Kidney capillary endothelial cell (primary cell): ENCODE measurements around the gene RORC.
"Not testable (repeated sequence)": the region's sequence is repeated elsewhere in the genome, so short reads cannot be mapped to it uniquely, and the experiment has no call there.

Experiments
- DNase-seq: peaks from one replicate; pipeline ENCODE4 v3.0.0-alpha.2; 2018; ENCODE audit warnings: low spot score

Gene RORC

GRCh38 chr1:151831605-151832004 is at the start of gene RORC:
Gene RORC, minus strand, starts transcription at chr1:151831802. Its CDS starts 38 bp downstream, at chr1:151831764.
- no peak for DNase-seq

GRCh38 chr1:151875419-151876097 is 44.0 kb upstream of the RORC start:
- no peak for DNase-seq

- not testable (repeated sequence) for DNase-seq
Measured at GRCh38 chr1:151872776-151873175, 41.2 kb upstream of the RORC start.

GRCh38 chr1:151871284-151872030 is 39.9 kb upstream of the RORC start:
- DNase-seq: no peak

- no peak for DNase-seq
Measured at GRCh38 chr1:151868486-151868885, 36.9 kb upstream of the RORC start.

- DNase-seq: no peak
Measured at GRCh38 chr1:151867765-151868411, 36.3 kb upstream of the RORC start.

- no peak for DNase-seq
Measured at GRCh38 chr1:151867321-151867720, 35.7 kb upstream of the RORC start.

GRCh38 chr1:151864411-151864810 is 32.8 kb upstream of the RORC start:
- no peak for DNase-seq

- no peak for DNase-seq
Measured at GRCh38 chr1:151862604-151863003, 31.0 kb upstream of the RORC start.

GRCh38 chr1:151860504-151861187 is 29.0 kb upstream of the RORC start:
- DNase-seq: no peak

- DNase-seq: no peak
Measured at GRCh38 chr1:151859891-151860293, 28.3 kb upstream of the RORC start.

- DNase-seq: no peak
Measured at GRCh38 chr1:151858886-151859665, 27.5 kb upstream of the RORC start.

- no peak for DNase-seq
Measured at GRCh38 chr1:151858030-151858746, 26.6 kb upstream of the RORC start.

- DNase-seq: no peak
Measured at GRCh38 chr1:151855933-151856332, 24.3 kb upstream of the RORC start.

- DNase-seq: not testable (repeated sequence)
Measured at GRCh38 chr1:151855516-151855915, 23.9 kb upstream of the RORC start.

- no peak for DNase-seq
Measured at GRCh38 chr1:151854658-151855057, 23.1 kb upstream of the RORC start.

- no peak for DNase-seq
Measured at GRCh38 chr1:151853411-151853943, 21.9 kb upstream of the RORC start, which contains the start of gene THEM5. Gene THEM5, minus strand, starts transcription at chr1:151853712. Its CDS starts 147 bp downstream, at chr1:151853565.

GRCh38 chr1:151852733-151853132 is 21.1 kb upstream of the RORC start:
- DNase-seq: no peak

- no peak for DNase-seq
Measured at GRCh38 chr1:151851886-151852285, 20.3 kb upstream of the RORC start.

- no peak for DNase-seq
Measured at GRCh38 chr1:151849871-151850270, 18.3 kb upstream of the RORC start.

- DNase-seq: no peak
Measured at GRCh38 chr1:151849126-151849525, 17.5 kb upstream of the RORC start.
